Measurements from ENCODE around the gene CALML6.

Gene CALML6

GRCh38 chr1:1954831-1955441 is 39.9 kb downstream of the CALML6 start:
- no peak overlapping the region for H3K4me3 ChIP-seq (ENCODE audit: low read depth, low read length)
- no peak for DNase-seq (ENCODE audit: low read depth)
- TF ChIP-seq CTCF (conservative IDR thresholded peaks at IDR 0.05; ENCODE audit: low read depth, low read length), result peak; percentile 18

GRCh38 chr1:1955621-1956094 is 40.6 kb downstream of the CALML6 start:
- H3K4me3 ChIP-seq (ENCODE audit: low read depth, low read length), result no peak overlapping the region
- DNase-seq (ENCODE audit: low read depth), result no peak
- no peak for TF ChIP-seq CTCF (conservative IDR thresholded peaks at IDR 0.05; ENCODE audit: low read depth, low read length)

- no peak for TF ChIP-seq CTCF (conservative IDR thresholded peaks at IDR 0.05; ENCODE audit: low read depth, low read length)
- no peak overlapping the region for H3K4me3 ChIP-seq (ENCODE audit: low read depth, low read length)
- DNase-seq (ENCODE audit: low read depth), result no peak
These were observed 41.0 kb downstream of the CALML6 start for GRCh38 chr1:1956101-1956500.

- TF ChIP-seq CTCF (conservative IDR thresholded peaks at IDR 0.05; ENCODE audit: low read depth, low read length), result no peak
- no peak overlapping the region for H3K4me3 ChIP-seq (ENCODE audit: low read depth, low read length)
- DNase-seq (ENCODE audit: low read depth), result no peak
These were observed 41.8 kb downstream of the CALML6 start for GRCh38 chr1:1956586-1957532.

GRCh38 chr1:1957533-1957961 is 42.5 kb downstream of the CALML6 start:
- TF ChIP-seq CTCF (conservative IDR thresholded peaks at IDR 0.05; ENCODE audit: low read depth, low read length), result no peak
- no peak overlapping the region for H3K4me3 ChIP-seq (ENCODE audit: low read depth, low read length)
- DNase-seq (ENCODE audit: low read depth), result no peak

- no peak for TF ChIP-seq CTCF (conservative IDR thresholded peaks at IDR 0.05; ENCODE audit: low read depth, low read length)
- DNase-seq (ENCODE audit: low read depth), result no peak
- no peak overlapping the region for H3K4me3 ChIP-seq (ENCODE audit: low read depth, low read length)
These were observed 43.0 kb downstream of the CALML6 start for GRCh38 chr1:1958071-1958541.

Data from choroid plexus epithelial cell (primary cell).